Prostate gland (tissue), 2 donors: ENCODE measurements around the gene FAM72D. TPM values are rescaled to one million over a fixed set of nuclear protein-coding genes. Genes with fewer than 3 reads are reported as not detected.
"Not testable (repeated sequence)": the region's sequence is repeated elsewhere in the genome, so short reads cannot be mapped to it uniquely, and the experiment has no call there.

ENCODE experiments used
- DNase-seq: peaks from one replicate; pipeline ENCODE4 v3.0.0-alpha.2; 2019; ENCODE audit warnings: low spot score
- H3K27ac ChIP-seq, 2 donors: fragments of 200-600 bp; sonication (generic); 2 replicates each; pipeline ENCODE4 v1.5.1; 2017 to 2019
- H3K27me3 ChIP-seq: fragments of 200-600 bp; sonication (generic); replicated peaks from 2 replicates; pipeline ENCODE4 v1.5.1; 2019; ENCODE audit not compliant: insufficient read depth
- H3K36me3 ChIP-seq, 2 donors: fragments of 200-600 bp; sonication (generic); 1 replicate in 1 of 2; 2 replicates in 1 of 2; pipeline versions ENCODE4 v1.5.1 to v1.8.1; 2017 to 2019
- H3K4me1 ChIP-seq: fragments of 200-600 bp; sonication (generic); replicated peaks from 2 replicates; pipeline ENCODE4 v1.5.1; 2019
- H3K4me3 ChIP-seq, 2 donors: fragments of 200-600 bp; sonication (generic); 2 replicates each; pipeline ENCODE4 v1.5.1; 2017 to 2019
- H3K9me3 ChIP-seq: fragments of 200-600 bp; sonication (generic); 2 replicates; pipeline ENCODE4 v1.5.1; 2017
- WGBS: methylation state at CpG from one replicate; pipeline ENCODE4 v1.1.5; 2018; 5-methylcytosine and 5-hydroxymethylcytosine counted together
- intact Hi-C: fragments of 100-400 bp; cut with DNase I; formaldehyde crosslinking; loops from one replicate; pipeline ENCODE4 v1.14.2; 2022
- total RNA-seq, 2 donors: library from RNA; depleted of rRNA; stranded (reverse); fragments of >200 nt; gene quantifications; one replicate each; pipeline ENCODE4 v1.1.0, GENCODE V29; 2016

FAM72D gene
- under 1 TPM in 1 of 2 donors, not detected in 1; 0.34 TPM for total RNA-seq

- intact Hi-C loops, H3K4me1 ChIP-seq, H3K36me3 ChIP-seq, H3K9me3 ChIP-seq, H3K27me3 ChIP-seq, DNase-seq: not testable (repeated sequence)
- WGBS: no CpG with 5 or more reads among the region's 47 CpGs
- Histone ChIP-seq H3K4me3 (peak within 1 kb of the TSS; percentile 24), H3K27ac (peak within 1 kb of the TSS in 1 of 2 donors; percentile 63)
Observed at GRCh38 chr1:145095284-145096057, at the start of gene FAM72D, which contains the start of gene SRGAP2B. FAM72D (plus strand) TSS chr1:145095974; CDS start chr1:145096848, 874 bp downstream. SRGAP2B (minus strand) TSS chr1:145095328; CDS start chr1:145092901, 2,427 bp downstream.

GRCh38 chr1:145047553-145047952 lies 48.2 kb upstream of the FAM72D start:
- no CpG with 5 or more reads among the region's 1 CpG for WGBS
- intact Hi-C loops, H3K27ac ChIP-seq, H3K4me1 ChIP-seq, H3K4me3 ChIP-seq, DNase-seq, H3K27me3 ChIP-seq, H3K9me3 ChIP-seq, H3K36me3 ChIP-seq: not testable (repeated sequence)

- H3K27ac ChIP-seq, DNase-seq, H3K36me3 ChIP-seq, H3K27me3 ChIP-seq, H3K9me3 ChIP-seq, intact Hi-C loops, H3K4me1 ChIP-seq, H3K4me3 ChIP-seq: not testable (repeated sequence)
- WGBS: no CpG with 5 or more reads among the region's 6 CpGs
Observed at GRCh38 chr1:145048181-145048856, 47.5 kb upstream of the FAM72D start.

DNA sequence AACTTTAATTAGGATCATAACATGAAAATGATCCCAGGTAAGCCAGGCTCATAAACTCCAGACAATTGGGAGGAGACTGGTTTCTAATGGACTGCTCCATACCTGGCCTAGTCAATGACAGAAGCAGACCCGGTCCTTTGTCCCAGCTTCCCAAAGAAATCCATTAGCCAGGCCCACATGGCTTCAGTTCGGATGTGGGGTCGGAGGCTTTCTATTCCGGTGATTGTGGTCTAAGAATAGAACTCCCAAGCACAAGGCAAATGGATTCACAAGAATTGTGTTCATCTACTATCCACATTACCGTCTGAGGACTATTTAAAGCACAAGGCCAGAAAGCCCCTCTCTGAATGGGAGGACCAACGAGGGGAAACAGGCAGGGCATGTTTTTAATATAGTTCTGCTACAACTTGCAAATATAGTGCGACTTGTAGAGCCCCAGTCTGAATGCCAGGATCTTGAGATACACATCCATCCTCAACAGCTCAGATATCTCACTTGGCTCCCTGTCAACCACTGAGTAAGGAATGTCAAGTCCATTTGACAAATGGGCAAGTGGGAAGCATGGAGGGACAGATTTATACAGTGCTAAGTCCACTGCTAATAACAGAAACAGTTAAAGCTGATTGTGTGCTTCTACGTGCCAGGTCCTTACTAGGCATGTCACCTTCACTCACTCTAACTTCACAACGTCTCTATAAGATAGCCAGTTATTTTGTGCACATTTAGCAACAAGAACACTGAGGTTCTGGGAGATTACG lies 43.6 kb upstream of the FAM72D start:
- H3K4me3 ChIP-seq, H3K36me3 ChIP-seq, H3K9me3 ChIP-seq, intact Hi-C loops, H3K27ac ChIP-seq, H3K27me3 ChIP-seq, H3K4me1 ChIP-seq, DNase-seq: not testable (repeated sequence)
- no CpG with 5 or more reads among the region's 10 CpGs for WGBS

DNA sequence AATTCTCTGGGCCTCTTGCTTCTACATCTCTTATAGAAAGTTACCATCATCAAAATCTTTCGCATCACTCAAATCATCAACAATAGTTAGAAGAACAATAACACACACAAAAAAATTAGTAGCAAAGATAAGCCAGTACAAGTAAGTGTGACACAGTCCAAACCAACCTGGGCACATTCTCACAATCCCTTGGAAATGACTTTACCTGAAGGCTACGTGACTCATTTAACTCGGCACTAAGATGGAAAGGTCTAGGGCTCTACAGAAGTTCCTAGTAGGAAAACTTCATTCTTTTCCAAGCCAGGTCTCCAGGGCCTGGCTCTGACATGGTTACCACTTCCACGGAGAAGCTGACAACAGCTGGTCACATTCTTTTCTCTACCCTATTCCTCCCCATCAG lies 42.3 kb upstream of the FAM72D start:
- H3K27ac ChIP-seq, H3K4me3 ChIP-seq, intact Hi-C loops, H3K9me3 ChIP-seq, DNase-seq, H3K36me3 ChIP-seq, H3K4me1 ChIP-seq, H3K27me3 ChIP-seq: not testable (repeated sequence)
- no CpG with 5 or more reads among the region's 4 CpGs for WGBS

GRCh38 chr1:145055217-145055760 lies 40.5 kb upstream of the FAM72D start:
- WGBS: no CpG with 5 or more reads among the region's 4 CpGs
- DNase-seq, intact Hi-C loops, H3K27ac ChIP-seq, H3K9me3 ChIP-seq, H3K27me3 ChIP-seq, H3K36me3 ChIP-seq, H3K4me3 ChIP-seq, H3K4me1 ChIP-seq: not testable (repeated sequence)

DNA sequence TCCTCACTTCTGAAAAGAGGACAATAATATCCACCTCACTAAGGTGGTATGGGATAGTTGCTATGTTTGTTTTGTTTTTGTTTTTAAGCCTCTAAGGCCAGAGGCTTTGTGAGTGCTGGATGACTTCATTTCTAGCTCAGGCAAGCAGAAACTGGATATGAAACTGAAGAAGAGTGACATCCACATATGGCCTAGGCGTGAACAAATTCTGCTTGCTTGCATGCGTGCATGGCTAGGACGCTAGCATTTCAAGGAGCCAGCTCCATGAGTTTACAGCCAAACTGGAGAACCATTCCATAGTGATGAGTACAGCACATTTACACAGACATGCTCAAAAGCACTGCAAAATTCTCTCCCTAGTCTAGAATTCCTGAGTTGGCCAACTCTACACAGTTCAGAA lies 37.6 kb upstream of the FAM72D start:
- H3K4me1 ChIP-seq, intact Hi-C loops, DNase-seq, H3K36me3 ChIP-seq, H3K27me3 ChIP-seq, H3K27ac ChIP-seq, H3K4me3 ChIP-seq, H3K9me3 ChIP-seq: not testable (repeated sequence)
- WGBS: 100% methylated on average over 1 of the region's 3 CpGs

DNA sequence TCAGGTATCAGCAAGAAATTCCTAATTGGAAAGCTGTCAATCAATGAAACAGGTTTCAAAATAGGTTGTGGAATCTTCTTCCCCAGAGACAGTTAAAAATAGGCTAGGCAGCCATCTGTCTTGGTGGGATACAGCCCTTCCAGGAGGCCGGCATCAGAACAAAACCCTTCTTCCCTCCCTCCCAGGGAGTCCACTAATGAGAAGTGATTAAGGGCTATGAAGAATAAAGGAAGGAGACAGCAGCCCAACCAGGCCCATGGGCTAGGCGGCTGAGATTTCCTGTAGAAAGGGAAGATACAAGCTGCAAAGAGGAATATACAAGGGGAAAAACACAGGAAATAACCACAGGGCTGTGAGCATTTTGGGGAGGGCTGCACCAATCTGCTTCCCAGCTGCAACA lies 32.5 kb upstream of the FAM72D start:
- DNase-seq, H3K27ac ChIP-seq, intact Hi-C loops, H3K4me3 ChIP-seq, H3K36me3 ChIP-seq, H3K27me3 ChIP-seq, H3K9me3 ChIP-seq, H3K4me1 ChIP-seq: not testable (repeated sequence)
- WGBS: 100% methylated on average over 1 of the region's 2 CpGs

DNA sequence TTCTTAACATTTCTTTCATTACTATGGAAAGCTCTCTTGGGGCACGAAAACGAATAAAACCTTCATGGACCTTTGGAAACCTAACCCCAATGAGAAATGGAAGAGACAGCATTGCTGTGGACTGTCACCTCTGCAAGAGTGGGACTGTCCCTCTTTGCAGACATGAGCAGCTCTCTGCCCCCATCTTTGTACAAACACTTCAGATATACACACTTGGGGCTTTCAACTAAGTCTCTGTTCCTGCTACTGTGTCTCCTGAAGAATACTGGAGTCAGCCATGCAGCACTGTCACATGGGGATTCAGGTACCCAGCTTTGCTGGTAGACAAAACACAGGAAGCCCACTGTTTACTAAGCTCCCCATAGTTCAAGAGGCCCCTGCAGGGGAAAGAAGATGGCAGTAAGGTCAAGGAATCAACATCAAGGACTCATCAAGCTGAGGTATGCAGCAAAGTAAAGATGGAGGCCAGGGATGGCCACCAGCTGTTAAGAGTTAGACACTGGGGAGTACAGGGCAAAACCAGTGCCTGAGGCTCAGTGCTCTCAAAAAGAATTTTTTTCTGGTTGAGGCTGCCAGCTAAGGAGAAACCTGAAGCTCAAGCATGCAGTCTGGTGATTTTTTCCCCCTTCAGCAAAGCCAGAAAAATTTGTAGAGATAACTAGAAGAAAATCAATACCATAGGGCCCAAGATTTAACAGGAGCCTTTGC lies 31.7 kb upstream of the FAM72D start:
- H3K9me3 ChIP-seq, H3K4me1 ChIP-seq, H3K27me3 ChIP-seq, intact Hi-C loops, DNase-seq, H3K36me3 ChIP-seq, H3K4me3 ChIP-seq, H3K27ac ChIP-seq: not testable (repeated sequence)
- no CpG with 5 or more reads among the region's 2 CpGs for WGBS

DNA sequence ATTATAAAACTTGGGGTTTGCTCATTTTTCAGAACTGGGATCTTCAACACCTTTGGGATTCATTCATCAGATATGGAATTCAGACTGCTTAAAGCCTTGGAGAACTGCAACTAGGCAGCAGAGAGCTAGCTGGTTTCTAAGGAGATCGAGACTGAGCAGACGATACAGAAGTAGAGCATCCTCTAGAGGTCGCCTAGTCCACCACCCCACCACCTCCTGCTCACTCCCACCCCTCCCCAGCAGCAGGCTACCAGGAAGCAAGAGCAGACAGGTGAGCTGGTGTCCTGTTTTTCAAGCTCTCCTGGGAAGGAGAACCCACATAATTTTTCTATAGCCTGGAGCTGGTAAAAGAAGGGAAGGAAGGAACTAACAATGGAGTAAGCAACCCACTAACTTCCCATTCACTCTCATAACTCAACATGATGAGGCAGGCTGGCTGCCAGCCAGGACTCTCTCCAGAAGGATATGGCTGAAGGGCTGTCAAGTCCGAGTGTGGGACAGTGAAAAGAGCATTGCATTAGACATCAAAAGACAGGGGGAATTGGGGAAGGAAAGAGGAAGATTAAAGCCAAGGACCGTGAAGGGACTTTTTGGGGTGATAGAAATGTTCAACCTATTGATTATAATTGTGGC lies 30.5 kb upstream of the FAM72D start:
- DNase-seq, H3K36me3 ChIP-seq, H3K4me3 ChIP-seq, H3K4me1 ChIP-seq, H3K27ac ChIP-seq, intact Hi-C loops, H3K9me3 ChIP-seq, H3K27me3 ChIP-seq: not testable (repeated sequence)
- WGBS: no CpG with 5 or more reads among the region's 5 CpGs

DNA sequence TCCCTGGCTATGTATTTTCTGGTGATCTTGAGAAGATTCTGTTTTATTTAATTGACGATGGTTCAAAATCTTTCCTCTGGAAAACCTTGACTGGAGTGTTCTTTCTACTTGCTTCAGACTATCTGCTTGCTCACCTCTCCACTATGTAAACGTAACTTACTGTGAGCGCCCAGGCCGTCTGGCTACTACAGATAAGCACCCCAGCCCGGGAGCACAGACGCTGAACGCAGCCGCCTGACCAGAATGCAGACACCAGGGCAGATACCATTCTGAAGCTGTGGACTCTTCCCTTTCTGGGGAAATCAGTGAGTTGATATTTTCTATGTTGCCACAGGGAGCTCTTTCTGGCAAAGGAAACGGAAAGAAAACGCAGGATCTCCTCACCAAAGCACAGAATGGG lies 29.3 kb upstream of the FAM72D start:
- H3K27ac ChIP-seq, intact Hi-C loops: not testable (repeated sequence)

More for the DNA sequence above, 29.3 kb upstream of the FAM72D start:
- no CpG with 5 or more reads among the region's 10 CpGs for WGBS
- not testable (repeated sequence) for H3K27me3 ChIP-seq, H3K36me3 ChIP-seq, DNase-seq, H3K4me3 ChIP-seq, H3K9me3 ChIP-seq, H3K4me1 ChIP-seq
